Measurements from ENCODE around the gene C8B. TPM values are rescaled to one million over a fixed set of nuclear protein-coding genes. Genes with fewer than 3 reads are reported as not detected.

Gene C8B
- total and polyA plus RNA-seq, 9 of the 15 experiments (the other 6 are each of a cell fraction or from before 2014, with no cell fraction given), result not detected

DNA sequence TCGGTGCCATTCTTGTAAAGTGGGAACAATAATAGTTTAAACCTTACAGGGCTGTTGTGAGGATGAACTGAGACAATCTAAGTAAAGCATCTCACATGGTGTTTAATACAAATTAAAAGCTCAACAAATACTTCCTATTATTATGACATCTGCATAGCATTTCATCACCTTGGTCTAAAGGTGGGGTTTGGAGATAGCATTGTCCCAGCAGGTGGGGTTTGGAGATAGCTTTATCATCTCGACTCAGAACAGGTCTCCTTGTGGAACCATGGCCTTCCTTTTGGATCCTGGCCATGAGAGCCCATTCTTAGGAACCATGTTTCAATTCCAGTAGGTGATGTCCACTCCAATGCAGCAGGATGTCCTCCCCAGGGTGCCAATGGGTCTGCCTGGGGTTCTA, 20.6 kb upstream of the C8B start (continued):
- TF ChIP-seq, protein P1, sequence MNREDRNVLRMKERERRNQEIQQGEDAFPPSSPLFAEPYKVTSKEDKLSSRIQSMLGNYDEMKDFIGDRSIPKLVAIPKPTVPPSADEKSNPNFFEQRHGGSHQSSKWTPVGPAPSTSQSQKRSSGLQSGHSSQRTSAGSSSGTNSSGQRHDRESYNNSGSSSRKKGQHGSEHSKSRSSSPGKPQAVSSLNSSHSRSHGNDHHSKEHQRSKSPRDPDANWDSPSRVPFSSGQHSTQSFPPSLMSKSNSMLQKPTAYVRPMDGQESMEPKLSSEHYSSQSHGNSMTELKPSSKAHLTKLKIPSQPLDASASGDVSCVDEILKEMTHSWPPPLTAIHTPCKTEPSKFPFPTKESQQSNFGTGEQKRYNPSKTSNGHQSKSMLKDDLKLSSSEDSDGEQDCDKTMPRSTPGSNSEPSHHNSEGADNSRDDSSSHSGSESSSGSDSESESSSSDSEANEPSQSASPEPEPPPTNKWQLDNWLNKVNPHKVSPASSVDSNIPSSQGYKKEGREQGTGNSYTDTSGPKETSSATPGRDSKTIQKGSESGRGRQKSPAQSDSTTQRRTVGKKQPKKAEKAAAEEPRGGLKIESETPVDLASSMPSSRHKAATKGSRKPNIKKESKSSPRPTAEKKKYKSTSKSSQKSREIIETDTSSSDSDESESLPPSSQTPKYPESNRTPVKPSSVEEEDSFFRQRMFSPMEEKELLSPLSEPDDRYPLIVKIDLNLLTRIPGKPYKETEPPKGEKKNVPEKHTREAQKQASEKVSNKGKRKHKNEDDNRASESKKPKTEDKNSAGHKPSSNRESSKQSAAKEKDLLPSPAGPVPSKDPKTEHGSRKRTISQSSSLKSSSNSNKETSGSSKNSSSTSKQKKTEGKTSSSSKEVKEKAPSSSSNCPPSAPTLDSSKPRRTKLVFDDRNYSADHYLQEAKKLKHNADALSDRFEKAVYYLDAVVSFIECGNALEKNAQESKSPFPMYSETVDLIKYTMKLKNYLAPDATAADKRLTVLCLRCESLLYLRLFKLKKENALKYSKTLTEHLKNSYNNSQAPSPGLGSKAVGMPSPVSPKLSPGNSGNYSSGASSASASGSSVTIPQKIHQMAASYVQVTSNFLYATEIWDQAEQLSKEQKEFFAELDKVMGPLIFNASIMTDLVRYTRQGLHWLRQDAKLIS (CRISPR knock-in tag; IDR thresholded peaks at IDR 0.05), result no peak
- TF ChIP-seq, protein P2, sequence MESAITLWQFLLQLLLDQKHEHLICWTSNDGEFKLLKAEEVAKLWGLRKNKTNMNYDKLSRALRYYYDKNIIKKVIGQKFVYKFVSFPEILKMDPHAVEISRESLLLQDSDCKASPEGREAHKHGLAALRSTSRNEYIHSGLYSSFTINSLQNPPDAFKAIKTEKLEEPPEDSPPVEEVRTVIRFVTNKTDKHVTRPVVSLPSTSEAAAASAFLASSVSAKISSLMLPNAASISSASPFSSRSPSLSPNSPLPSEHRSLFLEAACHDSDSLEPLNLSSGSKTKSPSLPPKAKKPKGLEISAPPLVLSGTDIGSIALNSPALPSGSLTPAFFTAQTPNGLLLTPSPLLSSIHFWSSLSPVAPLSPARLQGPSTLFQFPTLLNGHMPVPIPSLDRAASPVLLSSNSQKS (CRISPR knock-in tag; IDR thresholded peaks at IDR 0.05), result no peak

DNA sequence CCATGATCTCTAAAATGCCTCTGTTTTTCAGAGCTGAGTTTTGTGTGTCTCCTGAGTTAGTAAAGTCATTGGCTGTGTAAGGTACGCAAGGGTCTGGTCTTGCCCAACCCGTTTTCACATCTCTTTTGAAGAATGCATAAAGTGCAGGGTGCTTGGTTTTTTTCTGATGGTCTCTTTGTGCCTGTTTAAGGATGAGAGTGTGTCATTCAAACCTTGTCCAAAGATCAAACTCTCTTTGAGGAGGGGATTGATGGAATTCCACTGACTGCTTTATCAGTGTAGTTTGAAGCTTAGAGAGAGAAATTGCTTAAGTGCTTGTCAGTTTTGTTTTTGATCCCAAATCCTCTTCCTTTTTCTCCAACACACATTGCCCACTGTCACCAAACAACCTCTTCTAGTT, 20.0 kb upstream of the C8B start:
- FAIRE-seq (no peak), ATAC-seq (no peak), DNase-seq (ENCODE audit: extremely low read depth in 1 of 4, low spot score in 3 of 4) (no peak)
- Histone ChIP-seq H3K4me2 (ENCODE audit: insufficient read depth, low read length) (no peak overlapping the region), H3K27ac (ENCODE audit: extremely low read depth, low read depth, low read length) (no peak overlapping the region), H4K20me1 (replicated peaks; ENCODE audit: control insufficient read depth, insufficient read depth, low read length) (no peaks in the 10 kb centered on the region), H3K4me1 (replicated peaks in 1 of 2; ENCODE audit: control insufficient read depth in 2 of 2, insufficient read depth in 2 of 2, low read length in 2 of 2) (no peaks in the 10 kb centered on the region), H3K9me3 (replicated peaks; ENCODE audit: control insufficient read depth, insufficient read depth, low read depth, low read length) (no peaks in the 10 kb centered on the region), H3K9me1 (ENCODE audit: control insufficient read depth, insufficient read depth, low read length) (no peaks in the 10 kb centered on the region), H3K36me3 (ENCODE audit: control insufficient read depth, insufficient read depth, low read length) (no peaks in the 10 kb centered on the region), H3K79me2 (ENCODE audit: control insufficient read depth, insufficient read depth, low read length) (no peaks in the 10 kb centered on the region), H3K9ac (ENCODE audit: insufficient read depth in 1 of 2, low read depth in 2 of 2, low read length in 2 of 2) (no peak overlapping the region), H3K27me3 (ENCODE audit: control insufficient read depth in 2 of 2, insufficient read depth in 2 of 2, low read length in 2 of 2) (peaks cover 0 to 6% of the 10 kb centered on the region in 2 experiments; a peak in 1 of 5 replicates), H3K4me3 (no peak overlapping the region), H2AFZ (ENCODE audit: low read depth, low read length) (no peak overlapping the region)
- in situ Hi-C loops (cut with MboI), result no loop called here
- CTCF ChIA-PET (ENCODE audit: low intra/inter-chr PET ratio), result no interaction called here
- BruUV-seq (replicated peaks), result no TSS peak
- 0% methylated on average over 2 of the region's 2 CpGs for WGBS (ENCODE audit: insufficient coverage, low coverage, missing lambda C conversion rate)
- intact Hi-C loops (cut with micrococcal nuclease), result no loop called here
- POLR2A ChIA-PET, result interaction anchor here (0.9 kb wide), 1 partner anchor 49 kb away, joined by 3 read pairs; no protein-coding TSS in a partner anchor
- TF ChIP-seq ZFP30 (CRISPR knock-in tag; IDR thresholded peaks at IDR 0.05; ENCODE audit: borderline replicate concordance), result no peak
- TF ChIP-seq C11orf30 (IDR thresholded peaks at IDR 0.05; ENCODE audit: low read depth), result no peak
- no peak for TF ChIP-seq PPARD (CRISPR knock-in tag; IDR thresholded peaks at IDR 0.05)
- no peak for TF ChIP-seq MAFK (IDR thresholded peaks at IDR 0.05; ENCODE audit: low read length)
- TF ChIP-seq, protein P3, sequence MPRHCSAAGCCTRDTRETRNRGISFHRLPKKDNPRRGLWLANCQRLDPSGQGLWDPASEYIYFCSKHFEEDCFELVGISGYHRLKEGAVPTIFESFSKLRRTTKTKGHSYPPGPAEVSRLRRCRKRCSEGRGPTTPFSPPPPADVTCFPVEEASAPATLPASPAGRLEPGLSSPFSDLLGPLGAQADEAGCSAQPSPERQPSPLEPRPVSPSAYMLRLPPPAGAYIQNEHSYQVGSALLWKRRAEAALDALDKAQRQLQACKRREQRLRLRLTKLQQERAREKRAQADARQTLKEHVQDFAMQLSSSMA (CRISPR knock-in tag; IDR thresholded peaks at IDR 0.05), result no peak
- TF ChIP-seq HDGF (IDR thresholded peaks at IDR 0.05), result no peak
- TF ChIP-seq CHD4 (IDR thresholded peaks at IDR 0.05; ENCODE audit: insufficient read depth, insufficient replicate concordance, low read depth, low read length, poor library complexity, severe bottlenecking), result no peak
